Naive thymus-derived CD4-positive, alpha-beta T cell (primary cell): ENCODE data around the gene TMCC2. TPM values are rescaled to one million over a fixed set of nuclear protein-coding genes. Genes with fewer than 3 reads are reported as not detected.

Experiments used
- ATAC-seq: fragments of 150-1000 bp; cut with Tn5 transposase; 2 replicates; pipeline ENCODE4 v1.10.0; 2021; ENCODE audit warnings: mild to moderate bottlenecking, moderate library complexity
- CTCF ChIA-PET: fragments of 350-600 bp; sonication (Branson Sonifier 250); formaldehyde crosslinking; loops from one replicate; lab custom pipeline; 2021; ENCODE audit warnings: antibody characterized with exemption; lab: Charles Lee
- POLR2A ChIA-PET: fragments of 350-600 bp; sonication (Branson Sonifier 250); formaldehyde crosslinking; loops from one replicate; lab custom pipeline; 2021; ENCODE audit warnings: antibody characterized with exemption, inconsistent platforms; lab: Charles Lee
- DNase-seq, 9 donors: peaks; one replicate each; pipeline versions ENCODE4 v3.0.0 to v3.0.0-alpha.2; 2020 to 2022; ENCODE audit warnings: mixed read lengths in 1 of 9
- H3K27ac ChIP-seq: one replicate; pipeline ENCODE4 v1.7.0; 2013; ENCODE audit warnings: mild to moderate bottlenecking, low read depth, low read length, moderate library complexity
- H3K27me3 ChIP-seq, 2 donors: one replicate each; pipeline ENCODE4 v1.7.0; 2013; ENCODE audit warnings: low read length in 2 of 2, mild to moderate bottlenecking in 2 of 2, moderate library complexity in 2 of 2; ENCODE audit not compliant: control insufficient read depth in 2 of 2, insufficient read depth in 2 of 2
- H3K36me3 ChIP-seq, 3 experiments: 1 replicate in 2 of 3; 2 replicates in 1 of 3; pipeline ENCODE4 v1.7.0; 2013; ENCODE audit warnings: low read length in 3 of 3, mild to moderate bottlenecking in 3 of 3, moderate library complexity in 1 of 3; ENCODE audit not compliant: insufficient read depth in 3 of 3, control insufficient read depth in 2 of 3
- H3K4me1 ChIP-seq, 2 donors: one replicate each; pipeline ENCODE4 v1.7.0; 2013; ENCODE audit warnings: low read length in 2 of 2, mild to moderate bottlenecking in 2 of 2, moderate library complexity in 1 of 2; ENCODE audit not compliant: control insufficient read depth in 2 of 2, insufficient read depth in 2 of 2
- H3K4me3 ChIP-seq: 2 replicates; pipeline ENCODE4 v1.7.0; 2013; ENCODE audit warnings: mild to moderate bottlenecking, low read length
- H3K9me3 ChIP-seq, 3 experiments: 1 replicate in 2 of 3; 2 replicates in 1 of 3; pipeline ENCODE4 v1.7.0; 2013; ENCODE audit warnings: low read length in 3 of 3; ENCODE audit not compliant: control insufficient read depth in 2 of 3
- H3K27ac Mint-ChIP-seq, 9 donors: one replicate each; pipeline ENCODE4 v1.8.0; 2020 to 2022; ENCODE audit warnings: mixed read lengths in 9 of 9, mild to moderate bottlenecking in 8 of 9, moderate library complexity in 5 of 9, inconsistent platforms in 2 of 9
- H3K27me3 Mint-ChIP-seq, 5 donors: one replicate each; pipeline ENCODE4 v1.8.0; 2021 to 2022; ENCODE audit warnings: mixed read lengths in 5 of 5, mild to moderate bottlenecking in 1 of 5
- H3K36me3 Mint-ChIP-seq, 5 donors: one replicate each; pipeline ENCODE4 v1.8.0; 2020 to 2022; ENCODE audit warnings: mixed read lengths in 5 of 5, mild to moderate bottlenecking in 3 of 5, inconsistent platforms in 1 of 5
- H3K4me1 Mint-ChIP-seq, 7 donors: one replicate each; pipeline ENCODE4 v1.8.0; 2020 to 2022; ENCODE audit warnings: mixed read lengths in 7 of 7, mild to moderate bottlenecking in 3 of 7, inconsistent platforms in 1 of 7
- H3K4me3 Mint-ChIP-seq, 10 donors: one replicate each; pipeline ENCODE4 v1.8.0; 2020 to 2022; ENCODE audit warnings: mild to moderate bottlenecking in 10 of 10, mixed read lengths in 10 of 10, moderate library complexity in 6 of 10, inconsistent platforms in 2 of 10
- H3K9me3 Mint-ChIP-seq, 11 donors: one replicate each; pipeline ENCODE4 v1.8.0; 2020 to 2022; ENCODE audit warnings: mixed read lengths in 11 of 11, mild to moderate bottlenecking in 4 of 11, inconsistent platforms in 1 of 11, moderate library complexity in 1 of 11
- intact Hi-C, 2 donors: fragments of 100-400 bp; cut with micrococcal nuclease; formaldehyde crosslinking; loops; one replicate each; pipeline ENCODE4 v1.15.1; 2023
- polyA plus RNA-seq, 2 donors: library from polyadenylated mRNA; unstranded; fragments of 300-500 nt; fragmentation: Illumina TruSeq; gene quantifications; one replicate each; pipeline ENCODE4 v1.2.3, GENCODE V29; 2021
- total RNA-seq, 6 experiments: library from RNA in 5 of 6; stranded (reverse) in 5 of 6; gene quantifications; 1 replicate in 5 of 6; 2 replicates in 1 of 6; pipeline ENCODE4 v1.2.3 and lab custom pipeline; 2021 to 2026

The TMCC2 gene
- total and polyA plus RNA-seq, 7 experiments from 2014 or later: 0.30 to 3.6 (median 1.3) TPM

- H3K36me3 ChIP-seq: peaks cover 0 to 22% (median 0%) of the 10 kb centered on the region in 3 experiments
- peaks cover 31 to 83% (median 71%) of the 10 kb centered on the region in 7 donors for H3K4me1 Mint-ChIP-seq
- CTCF ChIA-PET: interaction anchor here (0.7 to 1.2 kb wide), 5 partner anchors 9 to 28 kb away, joined by 3 to 7 read pairs (median 3); no protein-coding TSS in a partner anchor
These were observed 70.6 kb downstream of the TMCC2 start for GRCh38 chr1:205298191-205298994.

GRCh38 chr1:205300149-205300548 is 72.4 kb downstream of the TMCC2 start:
- H3K27ac ChIP-seq: peak overlapping the region; percentile 41
- H3K4me3 ChIP-seq: no peak overlapping the region
- no peaks in the 10 kb centered on the region for H3K9me3 ChIP-seq
- Mint-ChIP-seq H3K4me1 (peaks cover 29 to 74% (median 61%) of the 10 kb centered on the region in 7 donors), H3K27me3 (peaks cover 0 to 2% (median 0%) of the 10 kb centered on the region in 5 donors), H3K36me3 (peaks cover 0 to 26% (median 17%) of the 10 kb centered on the region in 5 donors), H3K27ac (peak overlapping the region in 8 of 9 donors; percentile 25 to 89 (median 82)), H3K4me3 (peak overlapping the region in 1 of 10 donors; percentile 26), H3K9me3 (no peaks in the 10 kb centered on the region)
- DNase-seq (no peak), ATAC-seq (no peak)
- intact Hi-C loops: loop anchor here in 1 of 2 donors (2.0 kb wide), 1 partner anchor 15 kb away; no protein-coding TSS in a partner anchor
- ChIA-PET CTCF (interaction anchor here (0.6 to 1.4 kb wide), 3 partner anchors 21 to 25 kb away, joined by 3 to 4 read pairs (median 3); no protein-coding TSS in a partner anchor), POLR2A (interaction anchor here (1.0 to 6.1 kb wide), 4 partner anchors 12 to 23 kb away, joined by 4 to 82 read pairs (median 23); partner anchors contain the start of gene NUAK2)
- no peaks in the 10 kb centered on the region for H3K27me3 ChIP-seq
- peaks cover 0 to 40% (median 9%) of the 10 kb centered on the region in 3 experiments for H3K36me3 ChIP-seq
- H3K4me1 ChIP-seq: peaks cover 7 to 12% of the 10 kb centered on the region in 2 donors

More at GRCh38 chr1:205298191-205298994, 70.6 kb downstream of the TMCC2 start:
- Mint-ChIP-seq H3K27ac (peak overlapping the region in 8 of 9 donors; percentile 48 to 96 (median 86)), H3K27me3 (peaks cover 0 to 7% (median 0%) of the 10 kb centered on the region in 5 donors), H3K36me3 (peaks cover 0 to 15% (median 10%) of the 10 kb centered on the region in 5 donors), H3K9me3 (no peaks in the 10 kb centered on the region), H3K4me3 (no peak overlapping the region)
- DNase-seq: no peak
- intact Hi-C loops: no loop called here
- Histone ChIP-seq H3K4me1 (peaks cover 7 to 25% of the 10 kb centered on the region in 2 donors), H3K9me3 (no peaks in the 10 kb centered on the region), H3K4me3 (no peak overlapping the region), H3K27me3 (no peaks in the 10 kb centered on the region), H3K27ac (no peak overlapping the region)
- POLR2A ChIA-PET: interaction anchor here (0.5 to 6.1 kb wide), 12 partner anchors 9 to 67 kb away, joined by 3 to 82 read pairs (median 6); partner anchors contain the start of gene NUAK2
- no peak for ATAC-seq

DNA sequence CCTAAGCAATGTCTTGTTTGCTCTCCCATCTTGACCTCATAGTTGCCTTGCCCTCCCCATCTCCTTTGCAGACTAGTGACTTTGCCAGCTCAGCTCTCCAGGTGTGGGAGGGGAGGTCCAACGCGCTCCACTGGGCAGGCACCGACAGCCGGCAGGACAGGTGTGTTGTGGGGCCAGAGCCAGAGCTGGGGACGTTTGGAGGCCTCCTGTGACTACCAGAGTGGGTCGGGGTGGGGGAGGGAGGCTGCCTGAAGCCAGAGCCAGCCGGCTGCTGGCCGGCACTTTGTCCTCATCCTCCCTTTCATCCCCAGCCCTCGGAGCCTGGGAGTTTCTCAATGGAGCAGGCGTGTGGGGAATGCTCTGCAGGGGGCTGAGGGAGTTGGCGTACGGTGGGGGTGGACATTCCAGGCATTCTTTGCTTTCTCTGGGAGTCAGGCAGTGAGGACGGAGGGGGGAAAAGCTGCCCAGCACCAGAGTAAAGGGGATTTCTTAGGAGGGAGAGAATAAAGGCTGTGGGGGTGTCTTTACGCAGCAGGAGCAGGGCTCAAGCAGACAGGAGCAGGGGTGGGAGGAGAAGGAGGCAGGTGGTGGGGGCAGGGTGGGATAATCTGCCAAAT is 73.6 kb downstream of the TMCC2 start:
- peaks cover 30 to 73% (median 57%) of the 10 kb centered on the region in 7 donors for H3K4me1 Mint-ChIP-seq

DNA sequence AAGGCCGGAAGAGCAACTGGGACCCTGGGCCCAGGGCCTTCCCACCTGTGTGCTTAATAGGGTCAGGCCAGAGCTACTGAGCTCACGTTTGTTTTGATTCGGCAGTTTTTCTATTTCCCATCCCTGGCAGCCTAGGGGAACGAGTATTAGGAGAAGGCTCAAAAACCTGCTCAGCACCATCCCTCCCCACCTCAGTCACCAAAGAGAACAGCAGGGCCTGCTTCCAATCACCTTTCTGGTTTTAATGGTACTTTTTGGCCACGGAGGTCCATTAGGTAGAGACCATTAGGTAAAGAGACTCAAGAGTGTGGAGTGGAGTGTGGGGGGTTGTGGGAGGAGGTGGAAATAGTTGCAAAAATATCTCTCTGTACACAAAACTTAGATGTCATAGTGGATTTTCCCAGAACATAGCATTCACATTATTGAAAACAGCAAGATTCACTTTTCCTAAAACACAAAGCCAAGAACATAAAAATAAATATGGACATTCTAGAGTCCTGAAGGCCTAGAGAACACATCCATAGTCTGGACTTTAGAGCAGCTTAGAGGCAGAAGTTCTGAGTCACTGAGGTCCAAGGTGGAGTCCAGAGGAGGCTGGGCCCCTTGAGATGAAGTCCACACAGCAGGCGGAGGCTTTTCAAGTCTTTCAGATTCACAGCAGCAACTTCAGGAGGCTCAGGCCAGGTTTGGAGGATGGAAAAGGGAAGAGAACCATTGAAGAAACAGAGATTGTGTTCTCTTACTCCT is 74.3 kb downstream of the TMCC2 start:
- Histone ChIP-seq H3K36me3 (peaks cover 11 to 57% (median 19%) of the 10 kb centered on the region in 3 experiments), H3K9me3 (no peaks in the 10 kb centered on the region), H3K27me3 (no peaks in the 10 kb centered on the region), H3K4me1 (peaks cover 1 to 12% of the 10 kb centered on the region in 2 donors), H3K27ac (no peak overlapping the region), H3K4me3 (no peak overlapping the region)
- CTCF ChIA-PET: interaction anchor here (1.1 to 4.0 kb wide), 2 partner anchors 27 to 48 kb away, joined by 3 to 12 read pairs; no protein-coding TSS in a partner anchor
- Mint-ChIP-seq H3K27ac (peak overlapping the region in 8 of 9 donors; percentile 39 to 84 (median 76)), H3K4me3 (peak overlapping the region in 2 of 10 donors; percentile 19 to 22), H3K4me1 (peaks cover 33 to 73% (median 58%) of the 10 kb centered on the region in 7 donors), H3K36me3 (peaks cover 0 to 40% (median 28%) of the 10 kb centered on the region in 5 donors), H3K9me3 (no peaks in the 10 kb centered on the region), H3K27me3 (peaks cover 0 to under 1% (median 0%) of the 10 kb centered on the region in 5 donors)
- intact Hi-C loops: loop anchor here in 1 of 2 donors (2.0 kb wide), 1 partner anchor 17 kb away; no protein-coding TSS in a partner anchor
- ATAC-seq (no peak), DNase-seq (no peak)
- POLR2A ChIA-PET: interaction anchor here (0.6 to 6.1 kb wide), 7 partner anchors 8 to 24 kb away, joined by 3 to 82 read pairs (median 4); partner anchors contain the start of gene NUAK2

More for the DNA sequence above, 73.6 kb downstream of the TMCC2 start:
- intact Hi-C loops: loop anchor here in 1 of 2 donors (2.0 kb wide), 1 partner anchor 17 kb away; no protein-coding TSS in a partner anchor
- no peak overlapping the region for H3K27ac ChIP-seq
- peaks cover 3 to 7% of the 10 kb centered on the region in 2 donors for H3K4me1 ChIP-seq
- Mint-ChIP-seq H3K4me3 (no peak overlapping the region), H3K27ac (peak overlapping the region in 8 of 9 donors; percentile 25 to 84 (median 72)), H3K27me3 (peaks cover 0 to 2% (median 0%) of the 10 kb centered on the region in 5 donors), H3K9me3 (no peaks in the 10 kb centered on the region), H3K36me3 (peaks cover 0 to 33% (median 22%) of the 10 kb centered on the region in 5 donors)
- POLR2A ChIA-PET: interaction anchor here (0.6 to 6.1 kb wide), 9 partner anchors 8 to 1690 kb away, joined by 3 to 82 read pairs (median 6); no protein-coding TSS in a partner anchor
- H3K9me3 ChIP-seq: no peaks in the 10 kb centered on the region
- no peaks in the 10 kb centered on the region for H3K27me3 ChIP-seq
- no peak overlapping the region for H3K4me3 ChIP-seq
- no peak for DNase-seq
- CTCF ChIA-PET: interaction anchor here (0.6 to 1.4 kb wide), 3 partner anchors 20 to 500 kb away, joined by 3 read pairs; no protein-coding TSS in a partner anchor
- H3K36me3 ChIP-seq: peaks cover 4 to 50% (median 12%) of the 10 kb centered on the region in 3 experiments
- no peak for ATAC-seq

DNA sequence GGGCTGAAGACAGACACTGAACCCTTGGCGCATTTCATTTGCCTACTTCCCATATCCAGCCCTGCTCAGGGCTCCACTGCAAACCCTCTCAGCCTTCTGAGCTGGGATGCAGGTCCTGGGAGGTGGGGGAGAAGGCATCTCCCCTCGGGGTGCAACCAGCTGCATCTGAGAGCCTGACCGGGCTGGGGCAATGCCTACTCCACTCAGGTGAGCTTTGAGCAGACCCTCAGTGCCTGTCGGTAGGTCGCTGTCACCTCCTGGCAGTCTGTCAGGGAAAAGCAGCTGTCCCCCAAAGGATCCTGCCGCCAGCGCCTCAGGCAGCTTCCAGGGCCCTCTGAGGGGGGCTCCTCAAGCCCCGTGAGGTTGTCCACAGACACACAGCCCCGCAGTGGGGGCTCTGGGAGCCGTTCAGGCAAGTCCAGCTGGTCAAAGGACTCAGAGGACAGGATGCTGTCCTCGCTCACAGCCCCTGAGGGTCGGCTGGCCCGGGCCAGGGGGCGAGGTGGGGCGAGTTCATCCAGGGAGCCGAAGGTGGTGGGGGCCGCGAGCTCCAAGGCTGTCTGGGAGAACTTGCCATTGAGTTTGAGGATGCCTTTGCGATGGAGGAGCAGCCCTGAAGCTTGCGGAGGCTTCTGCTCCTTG is 75.6 kb downstream of the TMCC2 start:
- no peaks in the 10 kb centered on the region for H3K9me3 ChIP-seq
- intact Hi-C loops: no loop called here
- no peak for ATAC-seq
- Mint-ChIP-seq H3K36me3 (peaks cover 0 to 53% (median 37%) of the 10 kb centered on the region in 5 donors), H3K4me3 (no peak overlapping the region), H3K27me3 (no peaks in the 10 kb centered on the region), H3K4me1 (peaks cover 29 to 71% (median 55%) of the 10 kb centered on the region in 7 donors), H3K9me3 (no peaks in the 10 kb centered on the region), H3K27ac (peak overlapping the region in 1 of 9 donors; percentile 51)
- ChIA-PET POLR2A (interaction anchor here (1.3 to 2.8 kb wide), 8 partner anchors 11 to 30 kb away, joined by 4 to 10 read pairs (median 6); no protein-coding TSS in a partner anchor), CTCF (interaction anchor here (1.0 to 4.0 kb wide), 6 partner anchors 10 to 32 kb away, joined by 3 to 12 read pairs (median 3); no protein-coding TSS in a partner anchor)
- no peak overlapping the region for H3K27ac ChIP-seq
- H3K27me3 ChIP-seq: no peaks in the 10 kb centered on the region
- DNase-seq: no peak
- H3K4me1 ChIP-seq: peaks cover 0 to 21% of the 10 kb centered on the region in 2 donors
- peaks cover 23 to 70% (median 33%) of the 10 kb centered on the region in 3 experiments for H3K36me3 ChIP-seq
- no peak overlapping the region for H3K4me3 ChIP-seq
